GM19193 (cell line): ENCODE data around the gene SKI.

Source experiments
- POLR2A ChIP-seq: IDR thresholded peaks from 4 replicates; pipeline ENCODE4 v1.6.1; 2011; ENCODE audit not compliant: insufficient read depth, insufficient read length; ENCODE audit errors: extremely low read depth

Gene SKI

DNA sequence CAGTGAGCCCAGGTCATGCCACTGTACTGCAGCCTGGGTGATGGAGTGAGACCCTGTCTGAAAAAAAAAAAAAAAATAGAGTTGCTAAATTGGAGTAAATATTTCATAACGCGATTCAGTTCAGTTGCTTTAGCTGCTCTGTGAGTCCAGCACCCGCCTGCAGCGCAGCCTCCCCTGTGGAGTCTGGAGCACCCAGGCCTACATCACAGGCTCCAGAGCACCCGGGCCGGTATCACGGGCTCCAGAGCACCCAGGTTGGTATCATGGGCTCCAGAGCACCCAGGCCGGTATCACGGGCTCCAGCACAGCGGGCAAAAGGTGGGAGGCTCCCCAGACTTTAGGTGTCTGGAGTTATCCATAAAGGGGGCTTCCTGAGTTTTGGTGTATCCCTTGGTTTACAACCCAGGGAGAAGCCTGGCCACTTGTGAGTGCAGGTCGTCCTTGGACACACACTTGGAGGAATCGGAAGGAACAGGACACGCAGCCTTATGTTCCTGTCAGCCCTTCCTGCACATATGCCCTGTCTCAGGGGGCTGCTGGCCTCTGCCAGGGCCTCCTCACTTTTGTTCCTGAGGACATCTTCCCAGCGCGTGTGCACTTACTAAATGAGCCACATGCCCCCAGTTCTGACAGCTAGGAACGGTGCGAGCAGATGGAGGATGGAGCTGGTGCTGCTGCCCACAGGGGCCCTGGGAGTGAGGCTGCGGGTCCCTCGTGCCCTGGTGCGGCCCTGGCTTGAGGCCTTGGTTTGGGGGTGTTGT, 25.1 kb downstream of the SKI start:
- no peak for TF ChIP-seq POLR2A

DNA sequence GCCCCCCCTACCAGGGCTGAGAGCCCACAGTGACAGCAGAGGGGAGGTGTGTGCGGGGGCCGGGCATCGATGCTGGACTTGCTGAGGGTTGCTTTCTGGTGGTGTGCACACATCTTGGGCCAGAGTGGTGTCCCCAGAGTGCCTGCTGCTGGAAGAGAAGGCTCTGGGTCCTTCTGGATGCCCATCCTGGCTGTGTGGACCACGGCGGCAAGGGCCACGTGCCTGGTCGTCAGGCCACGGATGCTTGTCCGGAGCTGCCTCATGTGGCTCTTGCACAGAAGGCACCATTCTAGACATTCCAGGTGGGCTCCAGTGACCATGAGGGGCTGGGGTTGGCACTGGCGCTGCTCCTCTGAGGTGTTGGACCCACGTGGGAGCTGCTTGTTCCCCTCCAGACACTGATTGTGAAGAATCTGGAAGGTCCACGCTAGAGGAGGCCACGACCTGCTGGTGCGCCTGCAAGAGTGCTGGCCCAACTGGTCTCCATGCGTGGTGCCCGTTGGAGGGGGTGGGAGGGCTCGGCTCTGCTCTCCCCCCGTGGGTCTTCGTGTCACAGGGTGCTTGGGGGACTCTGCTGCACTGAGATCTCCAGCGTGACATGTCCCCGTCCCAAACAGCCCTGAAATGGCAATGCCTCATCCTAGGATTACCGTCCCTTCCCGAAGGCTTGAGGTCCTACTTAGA, 25.8 kb downstream of the SKI start:
- TF ChIP-seq POLR2A: no peak

GRCh38 chr1:2255047-2255419, 26.9 kb downstream of the SKI start:
- TF ChIP-seq POLR2A: no peak

- TF ChIP-seq POLR2A: no peak
Measured at GRCh38 chr1:2255420-2256369, 27.6 kb downstream of the SKI start.

GRCh38 chr1:2256435-2257244, 28.5 kb downstream of the SKI start:
- no peak for TF ChIP-seq POLR2A

DNA sequence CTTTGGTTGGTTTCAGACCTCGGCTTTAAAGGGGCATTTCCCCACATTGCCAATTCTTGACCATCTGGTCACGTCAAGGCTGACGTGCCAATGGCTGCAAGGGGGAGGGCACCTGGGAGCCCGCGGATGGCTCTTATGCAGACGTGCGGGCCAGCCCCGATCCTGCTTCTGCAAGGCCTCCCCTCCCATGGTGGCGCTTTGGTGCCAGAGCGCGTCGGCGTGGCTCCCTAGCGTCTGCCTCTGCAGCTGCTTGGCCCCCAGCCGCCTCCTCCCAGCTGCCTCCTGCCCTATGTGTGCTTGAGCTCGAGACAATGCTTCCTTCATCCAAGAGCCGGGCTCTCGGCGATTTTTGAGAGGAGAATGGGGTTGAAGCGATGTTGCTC, 29.1 kb downstream of the SKI start:
- TF ChIP-seq POLR2A: no peak

GRCh38 chr1:2258122-2258681, 30.1 kb downstream of the SKI start:
- no peak for TF ChIP-seq POLR2A

DNA sequence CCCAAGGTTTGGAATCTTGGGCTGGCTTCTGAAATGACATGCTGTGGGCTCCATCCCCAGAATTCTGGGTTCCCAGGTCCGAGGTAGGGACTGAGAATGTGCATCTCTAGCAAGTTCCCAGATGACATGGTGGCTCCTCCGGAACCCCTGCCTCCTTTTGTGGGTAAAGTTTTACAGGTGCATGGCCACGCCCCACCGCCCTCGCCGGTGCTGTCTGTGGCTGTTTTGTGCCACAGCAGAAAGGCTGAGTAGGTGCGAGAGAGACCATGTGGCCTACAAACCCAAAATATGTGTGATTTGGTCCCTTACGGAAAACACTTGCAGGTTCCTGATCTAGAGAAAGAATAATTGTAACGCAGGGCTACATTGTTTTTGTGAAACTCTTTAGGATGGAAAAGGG, 30.9 kb downstream of the SKI start:
- no peak for TF ChIP-seq POLR2A

DNA sequence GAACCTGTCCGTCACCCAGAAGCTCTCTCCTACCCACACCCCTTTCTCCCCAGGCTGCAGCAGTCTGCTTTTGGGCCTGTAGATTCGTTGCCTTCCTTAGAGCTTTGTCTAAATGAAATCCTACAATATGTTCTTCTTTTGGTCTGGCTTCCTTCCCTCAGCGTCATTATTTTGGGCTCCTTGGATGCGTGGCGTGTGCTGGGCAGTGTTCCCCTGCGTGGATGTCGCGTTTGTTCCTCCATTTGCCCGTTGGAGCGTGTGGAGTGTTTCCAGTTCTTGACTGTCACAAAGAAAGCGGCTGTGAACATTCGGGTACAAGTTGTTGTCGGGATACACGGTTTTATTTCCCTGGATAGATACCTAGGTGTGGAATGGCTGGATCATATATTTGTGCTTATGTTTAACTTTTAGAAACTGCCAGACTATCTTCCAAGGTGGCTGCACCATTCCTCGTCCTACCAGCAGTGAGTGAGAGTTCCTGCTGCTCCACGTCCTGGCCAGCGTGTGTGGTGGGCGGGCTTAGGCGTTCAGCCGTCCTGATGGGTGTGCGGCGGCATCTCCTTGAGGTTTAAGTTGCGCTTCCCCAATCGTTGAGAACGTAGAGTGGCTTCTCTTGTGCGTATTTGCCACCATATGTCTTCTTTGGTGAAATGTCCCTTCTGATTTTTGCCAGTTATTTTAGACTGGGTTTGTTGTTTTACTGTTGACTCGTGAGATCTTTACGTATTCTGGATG, 31.7 kb downstream of the SKI start:
- TF ChIP-seq POLR2A: no peak

DNA sequence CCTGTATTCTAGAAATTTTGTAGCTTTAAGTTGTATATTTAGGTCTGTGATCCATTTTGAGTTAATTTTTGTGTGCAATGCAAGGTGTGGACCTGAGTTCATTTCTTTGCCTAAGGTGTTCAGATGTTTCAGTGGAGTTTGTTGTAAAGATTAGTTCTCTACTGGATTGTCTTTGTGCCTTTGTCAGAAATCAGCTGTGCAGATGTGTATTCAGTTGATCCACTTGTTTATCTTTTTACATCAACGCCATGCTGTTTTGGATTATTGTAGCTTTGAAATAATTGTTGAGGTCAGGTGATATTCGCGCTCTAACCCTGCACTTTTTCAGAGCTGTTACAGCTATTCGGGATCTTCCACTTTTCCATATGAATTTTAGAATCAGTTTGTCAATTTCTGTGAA, 32.8 kb downstream of the SKI start:
- no peak for TF ChIP-seq POLR2A

DNA sequence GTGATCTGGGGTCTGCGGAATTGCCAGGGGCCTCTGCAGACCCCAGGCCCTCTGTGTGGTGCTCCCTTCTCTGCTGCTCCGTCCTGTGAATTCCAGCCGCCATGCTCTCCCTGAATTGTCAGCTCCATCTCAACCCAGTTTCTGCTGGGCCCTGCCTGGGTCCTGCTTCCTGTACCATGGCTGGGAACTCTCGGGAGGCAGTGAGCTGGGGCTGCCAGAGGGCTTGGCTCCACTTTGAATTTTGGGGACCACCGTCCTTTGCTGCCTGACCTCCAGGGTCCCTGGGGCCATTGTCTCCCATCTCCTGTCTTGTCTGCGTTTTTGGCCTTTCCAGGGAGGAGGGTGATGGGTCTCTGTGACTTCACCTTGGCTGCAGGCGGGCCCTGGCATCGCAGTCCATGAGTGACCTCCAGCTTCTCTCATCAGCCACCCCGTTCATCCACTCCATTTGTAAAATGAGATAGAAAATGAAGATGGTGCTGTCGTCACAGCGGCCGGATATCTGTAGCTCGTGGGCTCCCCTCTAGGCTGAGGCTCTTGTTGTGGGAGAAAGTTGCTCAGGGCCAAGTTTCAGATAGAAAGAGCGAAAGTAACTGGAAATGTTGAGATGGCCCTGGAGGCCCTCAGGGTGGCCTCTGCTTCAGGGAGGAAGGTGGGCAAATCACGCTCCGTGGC, 38.3 kb downstream of the SKI start:
- no peak for TF ChIP-seq POLR2A

DNA sequence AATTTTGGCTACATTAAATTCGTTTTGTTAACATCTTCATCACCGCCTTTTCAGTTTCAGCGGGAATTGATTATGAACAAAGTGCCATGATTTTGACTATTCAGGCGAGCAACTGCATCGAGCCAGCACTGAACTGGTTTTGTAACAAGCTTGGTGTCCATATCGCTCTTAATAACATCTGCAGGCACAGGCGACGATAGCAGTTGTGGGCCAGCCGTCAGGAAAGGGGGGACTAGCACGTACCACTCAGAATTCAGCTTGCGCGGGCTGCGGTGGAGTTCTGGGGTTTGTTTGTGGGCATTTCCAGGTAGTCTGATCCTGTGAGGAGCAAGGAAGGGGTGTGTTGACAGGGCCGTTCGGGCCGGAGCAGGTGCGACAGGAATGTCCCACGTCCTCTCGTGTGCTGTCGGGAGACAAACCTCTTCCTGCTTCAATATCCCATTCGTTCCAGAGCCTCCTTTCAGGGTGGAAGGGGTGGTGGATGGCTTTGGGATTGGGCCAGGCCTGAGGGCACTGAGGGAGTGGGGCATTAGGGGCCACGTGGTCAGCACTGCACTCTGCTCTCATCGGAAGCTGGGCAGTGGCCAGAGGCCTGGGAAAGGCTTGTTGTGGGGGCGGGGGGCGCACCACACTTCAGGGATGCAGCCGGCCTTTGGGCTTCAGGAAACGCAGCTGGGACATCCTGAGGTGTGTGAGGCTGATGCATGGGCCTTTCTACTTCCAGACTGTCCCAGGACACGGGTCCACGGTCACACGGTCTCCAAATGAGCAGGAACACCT, 39.1 kb downstream of the SKI start:
- TF ChIP-seq POLR2A: no peak
